CD4-positive, alpha-beta T cell treated with Interleukin-2 at 100 ng/mL for 4 hours (primary cell): Measurements from ENCODE around the gene PCDHGA5.
"Not testable (repeated sequence)": the region's sequence is repeated elsewhere in the genome, so short reads cannot be mapped to it uniquely, and the experiment has no call there.

Experiments used
- DNase-seq: peaks from one replicate; pipeline ENCODE4 v3.0.0-alpha.2; 2020; ENCODE audit warnings: low spot score

PCDHGA5 gene

DNA sequence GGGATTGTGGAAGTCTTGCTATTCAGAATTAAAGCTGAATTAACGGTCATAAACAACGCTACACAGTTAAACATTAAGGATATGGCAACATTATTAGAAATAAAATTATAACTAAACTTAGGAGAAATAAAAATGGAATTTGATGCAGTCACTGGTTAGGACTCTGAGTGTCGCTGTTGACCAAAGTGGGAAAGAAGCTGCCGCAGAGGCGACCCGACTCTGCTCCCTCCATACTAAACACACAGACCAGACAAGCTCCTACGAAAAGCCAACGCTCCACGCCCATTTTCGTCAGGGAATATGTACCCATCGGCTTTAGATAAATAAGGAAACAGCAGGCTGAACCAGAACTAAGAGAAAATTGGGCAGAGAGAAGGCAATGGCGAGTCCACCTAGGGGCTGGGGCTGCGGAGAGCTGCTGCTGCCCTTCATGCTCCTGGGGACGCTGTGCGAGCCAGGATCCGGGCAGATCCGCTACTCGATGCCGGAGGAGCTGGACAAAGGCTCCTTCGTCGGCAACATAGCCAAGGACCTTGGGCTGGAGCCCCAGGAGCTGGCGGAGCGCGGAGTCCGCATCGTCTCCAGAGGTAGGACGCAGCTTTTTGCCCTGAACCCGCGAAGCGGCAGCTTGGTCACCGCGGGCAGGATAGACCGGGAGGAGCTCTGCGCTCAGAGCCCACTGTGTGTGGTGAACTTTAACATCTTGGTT is at the start of gene PCDHGA5:
PCDHGA5 (plus strand) TSS at position 211 of the 709 bp plus-strand sequence; CDS start at position 380, 169 bp downstream.
- DNase-seq, result no peak

GRCh38 chr5:141316963-141317362 is 47.0 kb upstream of the PCDHGA5 start:
- DNase-seq, result not testable (repeated sequence)

- DNase-seq, result no peak
These were observed 44.8 kb upstream of the PCDHGA5 start for GRCh38 chr5:141319202-141319601.

DNA sequence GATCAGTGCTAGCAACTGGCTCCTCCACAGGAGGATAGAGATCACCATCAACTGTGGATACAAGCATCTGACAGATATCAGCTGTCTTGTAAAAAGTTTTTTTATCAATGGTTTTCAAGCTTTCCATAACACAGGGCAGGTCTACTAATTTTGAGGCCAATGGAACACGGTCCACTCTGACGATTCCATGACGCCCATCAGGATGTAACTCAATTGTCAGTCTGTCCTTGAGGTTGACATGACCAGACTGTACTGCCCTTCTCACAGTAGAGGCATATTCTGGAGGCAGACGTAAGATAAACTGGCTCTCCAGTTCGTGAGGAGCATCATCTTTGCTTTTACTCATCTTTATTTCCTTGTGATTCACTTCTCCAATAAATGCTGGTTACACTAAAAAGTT is 44.3 kb upstream of the PCDHGA5 start:
- no peak for DNase-seq

DNA sequence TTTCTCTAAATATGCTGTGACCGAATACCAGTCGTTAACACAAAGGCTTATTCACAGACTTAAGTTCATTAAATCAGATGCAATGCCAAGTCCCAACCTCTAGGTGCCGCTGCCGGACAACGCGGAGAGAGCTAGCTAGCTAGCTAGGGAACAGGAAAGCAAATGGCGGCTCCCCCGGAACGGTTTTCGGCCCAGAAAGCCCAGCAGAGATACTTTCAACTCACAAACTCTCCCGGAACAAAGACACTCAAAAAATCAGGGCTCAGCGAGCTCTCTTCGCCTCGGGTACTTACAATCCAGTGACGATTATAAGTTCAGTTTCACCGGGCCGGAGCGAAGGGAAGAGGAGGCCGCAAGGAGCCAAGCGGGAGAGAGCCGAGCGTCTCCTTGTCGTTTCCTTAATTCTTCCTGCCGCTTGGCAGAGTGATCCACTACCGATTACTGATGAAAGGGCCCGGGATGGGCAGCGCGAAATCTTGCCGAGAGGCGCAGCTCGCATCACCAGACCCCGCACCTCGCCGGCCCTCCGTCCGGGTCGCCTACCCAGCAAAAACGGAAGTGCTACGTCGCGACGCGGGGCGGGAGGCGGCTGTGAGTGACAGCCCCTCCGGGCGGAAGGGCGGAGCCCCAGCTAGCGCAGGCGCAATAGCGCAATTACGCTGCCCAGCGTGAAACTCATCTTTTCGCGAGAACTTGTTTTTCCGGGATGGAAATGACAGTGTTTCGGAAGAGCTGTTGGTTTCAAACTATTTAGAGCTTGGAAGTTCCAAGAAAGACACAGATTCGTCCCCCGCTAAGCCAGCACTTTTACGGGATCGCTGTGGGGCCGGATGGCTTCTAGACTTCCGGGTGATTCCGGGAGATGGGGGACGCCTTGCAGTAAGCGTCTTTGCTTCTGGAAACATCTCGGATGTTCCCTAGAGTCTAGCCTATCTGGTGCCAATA is 43.5 kb upstream of the PCDHGA5 start, which contains the start of gene TAF7:
TAF7 (minus strand) TSS at position 560 of the 945 bp plus-strand sequence. CDS start 740 bp downstream, outside the sequence.
- peak; percentile 94 for DNase-seq

- no peak for DNase-seq
These were observed 41.7 kb upstream of the PCDHGA5 start for GRCh38 chr5:141322261-141322660.

GRCh38 chr5:141326088-141326854 is 37.7 kb upstream of the PCDHGA5 start:
- peak; percentile 68 for DNase-seq

- no peak for DNase-seq
These were observed 35.7 kb upstream of the PCDHGA5 start for GRCh38 chr5:141328231-141328630.

DNA sequence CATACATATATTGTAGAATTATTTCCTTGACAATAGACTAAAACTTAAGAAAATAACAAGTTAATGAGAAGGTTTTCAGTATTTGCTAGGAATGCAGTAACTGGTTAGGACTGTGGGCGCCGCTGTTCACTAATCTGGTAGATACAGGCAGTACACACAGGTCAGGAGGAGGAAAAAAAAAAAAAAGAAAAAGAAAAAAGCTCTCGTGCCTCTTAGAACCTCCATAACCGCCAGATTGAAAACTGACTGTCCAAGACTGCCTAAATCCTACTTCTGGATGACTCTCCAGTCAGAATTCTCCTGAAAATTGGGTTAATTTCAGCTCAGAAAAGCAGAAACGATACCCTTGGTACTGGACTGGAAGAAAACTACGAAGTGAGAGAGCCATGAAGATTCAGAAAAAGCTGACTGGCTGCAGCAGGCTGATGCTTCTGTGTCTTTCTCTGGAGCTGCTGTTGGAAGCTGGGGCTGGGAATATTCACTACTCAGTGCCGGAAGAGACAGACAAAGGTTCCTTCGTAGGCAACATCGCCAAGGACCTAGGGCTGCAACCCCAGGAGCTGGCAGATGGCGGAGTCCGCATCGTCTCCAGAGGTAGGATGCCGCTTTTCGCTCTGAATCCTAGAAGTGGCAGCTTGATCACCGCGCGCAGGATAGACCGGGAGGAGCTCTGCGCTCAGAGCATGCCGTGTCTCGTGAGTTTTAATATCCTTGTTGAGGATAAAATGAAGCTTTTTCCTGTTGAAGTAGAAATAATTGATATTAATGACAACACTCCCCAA is 33.5 kb upstream of the PCDHGA5 start, which contains the start of gene PCDHGA1:
PCDHGA1 (plus strand) TSS at position 216 of the 782 bp plus-strand sequence.
- peak; percentile 5 for DNase-seq

- not testable (repeated sequence) for DNase-seq
These were observed 31.4 kb upstream of the PCDHGA5 start for GRCh38 chr5:141332571-141332970.

- no peak for DNase-seq
These were observed 25.2 kb upstream of the PCDHGA5 start, which contains the start of gene PCDHGA2 for GRCh38 chr5:141338538-141339306. Gene PCDHGA2, plus strand, starts transcription at chr5:141338760.

DNA sequence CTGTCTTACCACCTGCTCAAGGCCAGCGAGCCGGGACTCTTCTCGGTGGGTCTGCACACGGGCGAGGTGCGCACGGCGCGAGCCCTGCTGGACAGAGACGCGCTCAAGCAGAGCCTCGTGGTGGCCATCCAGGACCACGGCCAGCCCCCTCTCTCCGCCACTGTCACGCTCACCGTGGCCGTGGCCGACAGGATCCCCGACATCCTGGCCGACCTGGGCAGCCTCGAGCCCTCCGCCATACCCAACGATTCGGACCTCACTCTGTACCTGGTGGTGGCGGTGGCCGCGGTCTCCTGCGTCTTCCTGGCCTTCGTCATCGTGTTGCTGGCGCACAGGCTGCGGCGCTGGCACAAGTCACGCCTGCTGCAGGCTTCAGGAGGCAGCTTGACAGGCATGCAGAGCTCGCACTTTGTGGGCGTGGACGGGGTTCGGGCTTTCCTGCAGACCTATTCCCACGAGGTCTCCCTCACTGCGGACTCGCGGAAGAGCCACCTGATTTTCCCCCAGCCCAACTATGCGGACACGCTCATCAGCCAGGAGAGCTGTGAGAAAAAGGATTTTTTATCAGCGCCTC is 23.1 kb upstream of the PCDHGA5 start:
- not testable (repeated sequence) for DNase-seq

DNA sequence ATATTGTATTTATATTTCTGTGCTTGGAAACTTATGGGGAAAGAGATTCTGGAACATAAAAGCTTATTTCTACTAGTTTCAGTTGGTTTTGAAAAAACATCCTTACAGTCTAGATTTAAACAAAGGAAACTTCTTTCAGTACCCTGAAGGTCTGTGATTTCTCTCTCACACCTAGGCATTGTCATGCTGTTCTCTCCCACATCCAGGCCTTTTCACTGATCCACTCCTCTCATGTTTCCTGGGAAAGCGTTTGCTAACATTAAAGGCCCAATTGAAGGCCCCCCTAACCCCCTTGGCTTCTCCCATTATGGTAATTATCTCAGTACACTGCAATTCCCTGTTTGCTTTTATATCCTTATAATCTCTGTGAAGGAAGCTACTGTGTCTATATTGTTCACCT is 21.2 kb upstream of the PCDHGA5 start:
- no peak for DNase-seq

DNA sequence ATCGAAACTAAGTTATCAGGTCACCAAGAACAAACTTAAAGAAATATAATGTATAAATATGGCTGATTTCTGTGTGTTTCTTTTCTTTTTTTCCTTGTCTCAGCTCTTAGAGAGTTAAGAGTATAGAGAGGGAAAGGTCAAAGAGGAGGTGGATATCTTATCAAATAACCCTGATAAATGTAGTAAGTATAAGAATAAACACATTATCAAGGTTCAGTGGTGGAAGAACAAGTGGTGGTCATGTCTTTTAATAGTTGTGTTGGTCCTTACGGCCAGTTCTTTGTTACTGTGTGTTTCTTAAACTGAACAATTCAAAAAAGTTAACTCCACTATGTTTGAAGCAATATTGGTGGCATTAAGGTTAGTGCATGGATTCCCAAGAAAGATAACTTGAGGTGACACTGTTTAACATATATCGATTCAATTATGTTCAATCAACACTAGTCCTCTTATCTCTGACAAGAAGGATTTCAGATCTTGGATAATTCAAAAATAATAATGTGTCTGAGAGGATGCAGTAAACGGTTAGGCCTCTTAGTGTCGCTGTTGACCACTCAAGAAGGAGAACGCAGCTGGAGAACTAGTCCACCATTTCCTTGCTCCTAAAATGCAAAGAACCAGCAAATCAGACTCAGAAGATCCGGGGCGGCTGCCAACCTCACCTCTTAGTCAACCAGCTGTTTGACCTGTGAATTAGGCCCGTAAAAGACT is 20.6 kb upstream of the PCDHGA5 start, which contains the start of gene PCDHGA3:
PCDHGA3 (plus strand) TSS at position 588 of the 711 bp plus-strand sequence. CDS start 205 bp downstream, outside the sequence.
- DNase-seq, result peak; percentile 2

GRCh38 chr5:141343953-141344463 is 20.0 kb upstream of the PCDHGA5 start:
- DNase-seq, result no peak

DNA sequence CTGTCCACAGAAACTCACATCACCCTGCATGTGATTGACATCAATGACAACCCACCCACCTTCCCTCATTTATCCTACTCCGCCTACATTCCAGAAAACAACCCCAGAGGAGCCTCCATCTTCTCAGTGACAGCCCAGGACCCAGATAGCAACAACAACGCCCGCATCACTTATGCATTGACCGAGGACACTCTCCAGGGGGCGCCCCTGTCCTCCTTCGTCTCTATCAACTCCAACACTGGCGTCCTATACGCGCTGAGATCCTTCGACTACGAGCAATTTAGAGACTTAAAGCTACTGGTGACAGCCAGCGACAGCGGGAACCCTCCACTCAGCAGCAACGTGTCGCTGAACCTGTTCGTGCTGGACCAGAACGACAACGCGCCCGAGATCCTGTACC is 18.6 kb upstream of the PCDHGA5 start:
- no peak for DNase-seq

GRCh38 chr5:141346017-141346416 is 17.9 kb upstream of the PCDHGA5 start:
- not testable (repeated sequence) for DNase-seq

DNA sequence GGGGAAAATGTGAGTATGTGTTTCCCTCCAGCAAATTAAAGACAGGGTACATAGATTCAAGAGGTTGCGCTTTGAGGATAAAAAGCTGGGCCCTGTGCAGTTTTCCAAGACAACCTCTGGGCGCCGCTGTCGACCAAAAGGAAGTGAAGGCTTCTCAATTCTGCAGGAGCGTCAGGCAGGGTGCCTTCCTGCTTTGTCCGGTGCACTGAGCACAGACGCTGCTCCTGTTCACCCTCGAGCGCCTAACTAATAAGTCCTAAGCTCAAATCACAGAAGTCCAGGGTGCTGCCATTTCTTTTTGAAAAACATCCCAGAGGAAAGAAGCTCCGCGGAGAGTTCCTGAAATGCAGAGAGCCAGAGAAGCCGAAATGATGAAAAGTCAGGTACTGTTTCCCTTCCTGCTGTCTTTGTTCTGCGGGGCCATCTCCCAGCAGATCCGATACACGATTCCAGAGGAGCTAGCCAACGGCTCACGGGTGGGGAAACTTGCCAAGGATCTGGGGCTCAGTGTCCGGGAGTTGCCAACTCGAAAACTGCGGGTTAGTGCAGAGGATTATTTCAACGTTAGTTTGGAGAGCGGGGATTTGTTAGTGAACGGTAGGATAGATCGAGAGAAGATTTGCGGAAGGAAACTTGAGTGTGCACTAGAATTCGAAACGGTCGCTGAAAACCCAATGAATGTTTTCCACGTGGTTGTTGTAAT is 13.9 kb upstream of the PCDHGA5 start, which contains the start of gene PCDHGB1:
PCDHGB1 (plus strand) TSS at position 183 of the 703 bp plus-strand sequence; CDS start at position 345, 162 bp downstream.
- DNase-seq, result peak; percentile 40
